Astrocyte of the cerebellum (primary cell): Measurements from ENCODE around the gene PLA2G2C.

Experiments used
- DNase-seq: peaks from one replicate; pipeline ENCODE4 v3.0.0-alpha.2; 2011; ENCODE audit warnings: low read depth
- H3K4me3 ChIP-seq: 2 replicates; pipeline ENCODE4 v1.5.1; 2011; ENCODE audit warnings: mild to moderate bottlenecking, low read depth, low read length, moderate library complexity
- CTCF ChIP-seq: IDR thresholded peaks from 2 replicates; pipeline ENCODE4 v1.5.1; 2012; ENCODE audit warnings: low read length, low read depth, moderate library complexity, mild to moderate bottlenecking; ENCODE audit errors: missing control alignments
- in situ Hi-C: cut with HindIII; loops from 2 replicates; pipeline ENCODE4 v1.10.0; 2017; ENCODE audit warnings: low sequenced_read_pairs

The PLA2G2C gene

GRCh38 chr1:20160034-20160433 lies 26.3 kb downstream of the PLA2G2C start:
- in situ Hi-C loops = no loop called here
- no peak overlapping the region for H3K4me3 ChIP-seq
- no peak for DNase-seq

GRCh38 chr1:20158358-20159070 lies 27.8 kb downstream of the PLA2G2C start:
- TF ChIP-seq CTCF = no peak
- H3K4me3 ChIP-seq = no peak overlapping the region
- no peak for DNase-seq
- in situ Hi-C loops = loop anchor here (5.0 kb wide), 1 partner anchor 46 kb away; no protein-coding TSS in a partner anchor

More at GRCh38 chr1:20160034-20160433, 26.3 kb downstream of the PLA2G2C start:
- TF ChIP-seq CTCF = no peak

GRCh38 chr1:20154301-20154831 lies 32.0 kb downstream of the PLA2G2C start:
- DNase-seq = no peak
- H3K4me3 ChIP-seq = no peak overlapping the region
- TF ChIP-seq CTCF = no peak
- in situ Hi-C loops = no loop called here

- no peak overlapping the region for H3K4me3 ChIP-seq
- TF ChIP-seq CTCF = no peak
- DNase-seq = peak; percentile 32
- in situ Hi-C loops = no loop called here
Observed at GRCh38 chr1:20153000-20153418, 33.3 kb downstream of the PLA2G2C start.

GRCh38 chr1:20152599-20152930 lies 33.8 kb downstream of the PLA2G2C start:
- in situ Hi-C loops = no loop called here
- no peak for DNase-seq
- no peak overlapping the region for H3K4me3 ChIP-seq
- no peak for TF ChIP-seq CTCF

- TF ChIP-seq CTCF = peak; percentile 73
- H3K4me3 ChIP-seq = peak overlapping the region; percentile 36
- in situ Hi-C loops = no loop called here
- peak; percentile 22 for DNase-seq
Observed at GRCh38 chr1:20151906-20152598, 34.3 kb downstream of the PLA2G2C start.
